ENCODE data around the gene AJAP1.

AJAP1 gene

DNA sequence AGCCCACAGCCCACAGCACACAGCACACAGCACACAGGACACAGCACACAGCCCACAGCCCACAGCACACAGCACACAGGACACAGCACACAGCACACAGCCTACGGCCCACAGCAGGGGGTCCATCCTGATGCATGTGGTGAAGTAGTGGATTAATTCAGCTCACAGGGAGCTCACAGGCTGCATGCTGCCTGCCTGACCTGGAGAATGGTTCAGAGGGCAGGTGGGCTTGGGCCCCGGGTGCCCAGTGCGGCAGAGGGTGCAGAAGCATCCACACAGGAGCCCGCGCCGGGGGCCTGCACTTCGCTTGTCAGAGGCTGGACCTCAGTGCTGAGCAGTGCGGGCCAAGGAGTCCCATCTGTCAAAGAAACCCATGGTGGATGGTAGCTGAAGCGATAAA is 21.1 kb upstream of the AJAP1 start:
- no peak for FAIRE-seq

DNA sequence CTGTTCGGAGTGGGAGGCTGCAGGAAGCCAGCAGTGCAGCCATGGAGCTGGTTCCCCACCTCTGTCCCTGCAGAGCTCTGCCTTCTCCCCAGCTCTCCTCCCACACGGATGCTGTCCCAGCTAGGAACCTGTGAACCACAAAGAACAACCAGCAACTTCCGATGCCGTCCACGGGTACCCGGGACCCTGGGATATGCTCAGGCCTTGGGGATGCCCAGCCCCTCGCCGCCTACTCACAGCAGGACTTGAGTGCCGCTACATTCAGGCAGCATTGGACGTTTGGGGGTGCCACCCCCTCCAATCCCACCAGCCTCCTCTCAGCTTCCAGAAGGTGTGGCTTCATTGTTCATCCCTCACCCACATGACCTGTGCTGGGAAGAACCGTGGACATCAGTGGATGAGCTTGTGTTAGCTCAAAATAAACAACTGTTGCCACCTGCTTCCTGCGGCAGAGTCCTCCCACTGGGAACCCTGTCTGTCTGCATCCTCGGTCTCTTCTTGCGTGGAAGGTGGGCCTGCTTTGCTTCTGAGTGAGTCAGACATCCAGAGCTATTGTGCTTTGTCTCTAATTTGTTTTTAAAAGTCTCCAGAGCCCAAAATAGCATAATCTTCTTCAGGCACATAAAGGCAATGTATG is 20.1 kb upstream of the AJAP1 start:
- FAIRE-seq = no peak

DNA sequence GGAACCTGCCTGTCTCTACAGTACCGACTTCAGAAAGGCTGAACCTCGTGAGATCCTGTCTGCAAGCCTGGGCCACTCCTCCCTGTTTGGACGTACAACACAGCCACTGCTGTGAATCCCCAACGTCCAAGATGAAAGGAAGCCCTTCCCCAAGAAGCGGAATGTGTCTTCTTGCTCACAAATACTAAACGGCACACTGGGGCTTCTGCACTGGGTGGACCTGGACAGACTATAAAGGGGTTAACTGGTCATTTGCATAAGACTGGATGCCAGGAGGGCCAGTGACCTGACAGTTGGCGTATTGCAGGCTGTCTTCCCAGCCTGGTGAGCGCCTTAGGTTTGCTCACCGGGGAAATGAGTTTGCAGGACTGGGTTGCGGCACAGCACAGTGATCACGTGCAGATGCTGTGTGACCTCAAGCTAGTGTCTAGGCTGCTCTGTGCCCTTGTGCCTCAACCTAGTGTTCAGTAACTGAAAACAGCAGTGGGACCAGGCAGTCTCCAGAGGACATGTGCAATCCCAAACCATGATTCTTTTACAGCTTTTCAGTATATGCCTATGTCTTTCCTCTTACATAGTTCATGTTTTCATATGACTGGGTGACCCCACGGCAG is 19.5 kb upstream of the AJAP1 start:
- FAIRE-seq = no peak

DNA sequence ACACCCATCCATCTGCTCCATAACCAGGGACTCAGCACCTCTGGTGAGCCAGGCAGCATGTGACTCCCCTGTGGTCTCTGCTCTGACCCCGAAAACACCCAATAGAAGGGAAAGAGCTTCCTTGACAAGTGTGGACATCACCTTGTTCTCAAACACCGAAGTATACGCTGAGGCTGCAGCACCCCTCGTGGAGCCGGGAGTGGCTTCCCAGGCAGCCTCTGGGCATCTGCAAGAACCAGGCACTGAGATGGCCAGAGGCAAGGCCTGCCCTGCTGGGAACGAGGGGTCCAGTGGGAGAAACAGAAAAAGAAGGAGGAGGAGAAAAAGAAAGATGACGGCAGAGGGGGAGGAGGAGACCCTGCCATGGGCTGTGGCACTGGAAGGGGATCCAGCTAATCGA is 18.2 kb upstream of the AJAP1 start:
- no peak for FAIRE-seq

DNA sequence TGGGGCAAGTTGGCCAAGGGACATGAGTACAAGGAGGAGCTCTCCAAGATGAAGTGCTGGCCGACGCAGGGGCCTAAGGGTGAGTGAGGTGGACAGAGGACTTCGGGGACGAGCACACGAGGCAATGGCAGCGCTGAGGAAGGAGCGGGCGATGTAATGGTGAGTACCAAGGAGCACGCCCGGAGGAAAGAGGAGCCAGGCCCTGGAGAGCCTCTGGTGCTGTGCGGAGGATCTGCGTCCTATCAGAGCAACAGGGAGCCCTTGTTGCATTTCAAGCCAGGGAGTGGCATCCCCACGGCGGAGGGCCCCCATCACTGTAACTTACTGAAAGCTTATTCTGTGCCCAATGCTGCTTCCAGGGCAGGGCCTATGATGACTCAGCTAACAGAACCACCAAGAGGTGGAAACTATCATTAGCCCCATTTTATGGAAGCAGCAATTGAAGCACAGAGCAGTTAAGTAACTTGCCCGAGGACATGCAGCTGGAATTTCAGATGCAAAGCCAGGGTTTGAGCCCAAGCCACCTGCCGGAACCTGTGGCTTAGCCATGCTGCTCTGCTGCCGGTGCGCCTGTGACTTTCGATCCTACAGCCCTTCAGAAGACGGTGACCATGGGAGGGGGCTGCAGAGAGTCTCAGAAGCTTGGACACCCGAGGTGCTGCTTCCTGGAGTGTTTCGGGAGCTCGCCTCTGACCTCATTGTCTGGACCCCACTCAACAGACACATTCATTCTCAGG is 17.6 kb upstream of the AJAP1 start:
- FAIRE-seq = no peak

DNA sequence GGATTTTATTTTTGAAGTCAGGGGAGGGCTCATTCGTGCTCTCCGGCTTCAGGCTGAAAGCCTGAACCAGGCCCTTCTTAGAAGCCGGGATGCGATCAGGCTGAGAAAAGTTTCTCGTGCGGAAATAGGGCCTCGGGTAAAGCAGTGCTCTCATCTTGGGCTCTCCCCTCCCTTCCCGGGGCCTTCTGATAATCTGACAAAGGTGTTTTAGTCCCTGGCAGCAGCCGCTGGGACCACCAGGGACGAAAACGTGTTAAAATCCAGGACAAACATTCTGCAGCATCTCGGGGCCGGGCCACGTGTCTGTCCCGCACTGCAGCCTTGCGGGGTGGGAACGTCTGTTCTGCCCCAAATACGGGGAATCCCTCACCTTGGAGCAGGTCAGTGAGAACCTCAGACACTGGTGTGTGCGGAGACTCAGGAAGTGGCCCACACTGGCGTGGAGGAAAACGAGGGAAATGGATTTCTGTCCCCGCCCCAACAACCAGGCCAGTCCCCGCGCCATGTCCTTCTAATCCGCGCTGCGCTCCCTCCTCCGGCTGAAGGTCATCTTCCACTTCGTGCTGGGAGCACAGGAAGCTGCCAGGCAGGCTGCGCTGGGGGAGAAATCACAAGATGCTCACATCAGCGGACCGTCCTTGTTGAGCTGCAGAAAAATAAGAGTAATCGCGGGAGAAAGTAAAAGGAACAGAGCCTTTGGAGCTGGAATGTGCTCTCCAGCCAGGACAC is 16.6 kb upstream of the AJAP1 start:
- no peak for FAIRE-seq

DNA sequence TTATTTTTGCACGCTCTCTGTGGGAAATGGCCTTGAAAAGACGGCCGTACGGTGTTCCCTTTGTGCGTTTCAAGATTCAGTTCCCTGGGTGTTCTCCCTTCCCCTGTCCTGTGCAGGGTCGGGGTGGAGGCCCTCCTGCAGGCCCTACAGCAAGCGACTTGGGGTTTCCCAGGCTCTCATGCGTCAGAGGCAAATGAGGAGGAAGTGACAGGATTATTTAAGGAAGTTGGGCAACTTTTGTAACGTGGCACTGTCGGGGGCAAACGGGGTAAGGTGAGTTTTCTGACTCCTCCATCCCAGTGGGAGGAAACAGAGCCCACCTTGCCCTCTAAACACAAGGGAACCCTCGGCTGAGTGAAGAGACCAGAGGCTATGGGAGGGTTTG is 16.1 kb upstream of the AJAP1 start:
- FAIRE-seq = no peak

DNA sequence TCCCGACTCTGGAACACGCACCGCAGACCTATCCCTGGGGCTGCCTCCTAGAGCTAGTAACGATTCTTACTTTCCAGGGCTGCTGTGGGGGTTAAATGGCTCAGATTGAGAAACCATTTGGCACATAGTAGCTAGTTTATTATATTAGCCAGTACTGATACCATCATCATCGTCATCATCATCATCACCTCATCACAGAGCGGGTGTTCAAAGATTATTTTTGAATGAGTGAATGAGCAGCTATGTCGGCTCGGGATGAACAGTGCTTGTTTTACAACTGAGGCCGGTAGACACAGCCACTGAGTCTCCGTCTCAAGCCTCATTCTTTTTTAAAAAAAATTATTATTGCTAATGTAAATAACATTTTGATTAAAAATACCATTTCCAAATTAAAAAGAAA is 13.5 kb upstream of the AJAP1 start:
- FAIRE-seq = no peak

DNA sequence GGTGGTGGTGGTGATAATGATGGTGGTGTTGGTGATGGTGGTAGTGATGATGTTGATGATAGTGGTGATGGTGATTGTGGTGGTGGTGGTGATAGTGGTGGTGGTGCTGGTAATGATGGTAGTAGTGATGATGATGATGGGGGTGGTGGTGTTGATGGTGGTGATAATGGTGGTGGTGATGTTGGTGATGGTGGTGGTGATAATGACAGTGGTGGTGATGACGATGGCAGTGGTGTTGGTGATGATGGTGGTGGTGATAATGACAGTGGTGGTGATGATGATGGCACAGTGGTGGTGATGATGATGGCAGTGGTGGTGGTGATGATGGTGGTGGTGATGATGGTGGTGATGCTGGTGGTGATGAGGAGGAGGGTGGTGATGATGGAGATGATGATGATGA is 7.0 kb upstream of the AJAP1 start:
- no peak for FAIRE-seq

DNA sequence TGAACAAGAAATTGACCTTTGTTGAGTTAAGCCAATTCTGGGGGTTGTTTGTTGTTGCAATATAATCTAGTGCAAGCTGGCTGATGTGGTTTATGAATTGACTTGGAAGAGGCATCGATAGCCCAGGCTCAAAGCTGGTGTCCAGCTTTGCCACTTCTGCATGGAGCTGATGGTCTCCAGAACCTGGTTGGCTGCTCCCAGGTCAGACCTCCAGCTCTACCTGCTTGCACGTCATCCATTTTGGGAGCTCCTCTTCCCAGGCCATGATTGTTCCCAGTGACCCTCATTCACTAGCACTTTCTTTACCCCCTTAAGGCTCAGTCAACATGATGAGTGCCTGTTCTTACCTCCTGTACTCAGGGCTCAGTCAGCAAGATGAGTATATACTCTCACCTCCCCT is 5.8 kb upstream of the AJAP1 start:
- no peak for FAIRE-seq

DNA sequence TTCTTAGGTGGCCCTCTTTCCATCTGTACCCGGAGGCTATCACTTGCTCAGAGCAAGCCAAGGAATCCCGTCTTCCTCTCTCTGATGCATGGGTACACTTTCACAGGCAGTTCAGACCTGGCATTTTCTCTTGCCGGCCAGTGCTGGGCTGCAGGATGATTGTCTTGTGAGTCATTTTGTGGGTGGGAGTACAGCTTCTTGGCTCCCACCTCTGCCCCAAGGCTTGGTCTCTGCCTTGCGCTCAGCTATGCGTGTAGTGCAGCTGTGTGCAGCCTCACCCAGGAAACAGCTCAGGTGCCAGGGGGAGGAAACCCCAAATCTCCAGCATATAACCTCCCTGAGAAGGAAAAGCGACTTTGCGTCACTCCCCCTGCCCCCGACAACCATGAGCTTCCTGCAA is 3.9 kb upstream of the AJAP1 start:
- FAIRE-seq = no peak

DNA sequence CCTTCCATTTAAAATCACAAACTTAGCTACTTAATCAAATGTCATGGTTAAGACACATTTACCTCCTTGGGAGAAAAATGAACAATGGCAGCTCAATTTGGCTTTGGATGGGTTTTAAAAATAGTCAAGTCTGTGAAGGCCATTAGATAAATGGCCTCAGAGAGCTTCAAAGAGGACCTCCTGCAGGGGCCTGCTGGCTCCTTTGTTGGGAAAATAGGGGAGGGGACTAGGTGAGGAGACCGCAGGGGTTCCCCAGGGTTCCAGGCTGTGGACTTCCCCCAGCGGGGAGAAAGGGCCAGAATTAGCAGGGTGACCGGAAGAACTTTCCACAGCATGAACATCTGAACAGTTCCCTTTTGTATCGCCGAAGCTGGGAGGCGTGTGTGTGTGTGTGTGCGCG is 3.4 kb upstream of the AJAP1 start:
- FAIRE-seq = no peak

DNA sequence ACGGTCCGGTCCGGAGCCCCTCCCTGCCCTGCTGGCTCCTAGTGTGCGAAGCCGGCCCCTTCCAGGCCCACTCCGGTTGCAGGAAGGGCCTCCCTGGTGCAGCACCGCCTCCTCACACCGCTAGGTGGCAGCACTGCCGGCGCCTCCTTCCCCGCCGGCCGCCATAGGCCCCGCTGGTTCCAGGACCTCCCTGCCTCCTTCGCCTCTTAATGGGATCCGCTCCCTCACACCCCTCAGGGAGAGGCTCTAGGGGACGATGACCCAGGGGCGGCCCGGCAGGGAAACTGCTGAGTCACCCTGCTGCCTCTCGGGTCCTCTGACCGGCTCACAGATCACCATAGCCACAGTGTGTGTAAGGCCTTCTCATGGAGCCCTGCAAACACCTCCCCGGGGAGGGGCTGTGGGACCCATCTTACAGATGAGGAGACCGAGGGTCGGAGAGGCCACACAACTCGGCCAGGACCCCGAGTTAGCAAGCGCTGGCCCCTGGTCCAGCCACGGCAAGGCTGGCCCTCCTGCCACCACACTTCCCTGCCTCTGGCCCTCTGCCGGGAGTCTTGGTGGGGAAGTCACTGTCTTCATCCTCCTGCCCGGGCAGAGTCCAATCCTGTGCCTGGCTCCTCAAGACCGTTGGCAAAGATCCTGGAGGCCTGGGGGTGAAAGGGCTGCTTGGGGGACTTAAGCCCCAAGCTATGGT is 1.6 kb upstream of the AJAP1 start:
- no peak for FAIRE-seq

DNA sequence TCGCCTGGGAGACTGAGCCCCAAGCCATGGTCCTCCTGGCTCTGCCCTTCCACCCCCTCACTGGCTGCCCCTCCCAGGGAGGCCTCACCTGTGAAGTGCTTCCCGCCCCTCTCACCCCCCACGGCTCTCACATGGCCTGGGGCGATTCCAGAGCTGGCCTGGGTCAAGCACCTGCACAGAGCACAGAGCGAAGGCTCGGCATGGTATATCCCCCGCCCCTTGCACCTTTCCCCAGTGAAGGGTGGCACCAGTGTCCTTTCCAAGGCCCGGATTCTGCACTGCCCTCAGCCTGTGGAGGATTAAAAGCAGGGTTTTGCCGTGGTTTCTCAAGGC is 1.1 kb upstream of the AJAP1 start:
- no peak for FAIRE-seq

DNA sequence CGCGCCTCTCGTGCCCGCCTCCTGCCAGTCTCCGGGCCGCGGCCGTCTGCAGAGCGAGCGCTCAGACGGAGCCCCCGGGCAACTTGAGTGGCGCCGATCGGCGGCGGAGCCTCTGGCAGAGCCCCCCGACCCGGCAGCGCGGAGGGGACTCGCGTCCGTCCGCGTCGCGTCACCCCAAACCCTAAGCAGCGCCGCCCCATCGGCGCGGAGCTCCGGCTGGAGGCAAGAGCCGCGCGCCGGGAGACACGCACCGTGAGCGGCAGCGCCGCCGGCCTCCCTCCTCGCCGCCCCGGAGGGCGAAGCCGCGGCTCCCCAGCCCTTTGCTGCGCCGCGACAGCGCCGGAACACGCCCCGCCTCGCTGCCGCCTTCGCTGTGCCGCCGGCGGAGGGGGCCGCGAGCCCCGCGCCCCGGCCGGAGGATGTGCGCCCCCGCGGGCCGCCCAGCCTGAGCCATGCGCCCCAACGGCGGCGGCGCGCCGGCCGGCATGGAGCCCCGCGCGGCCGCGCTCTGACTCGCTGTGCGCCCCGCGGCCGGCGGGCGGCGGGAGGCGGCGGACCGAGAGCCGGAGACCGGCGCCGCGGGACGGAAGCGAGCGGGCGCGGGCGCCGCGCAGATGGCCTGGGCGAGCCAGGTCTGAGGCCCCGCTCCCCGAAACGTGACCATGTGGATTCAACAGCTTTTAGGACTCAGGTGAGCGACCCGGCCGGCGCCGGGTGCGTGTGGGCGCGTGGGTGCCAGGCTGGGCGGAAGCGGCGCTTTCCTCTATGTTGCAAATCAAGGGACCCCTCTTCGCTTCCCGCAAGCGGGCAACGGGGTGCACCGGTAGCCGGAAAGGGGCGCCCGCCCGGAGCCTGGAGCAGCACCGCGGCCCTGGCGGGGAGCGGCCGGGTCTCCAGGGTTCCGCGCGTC is 610 bp downstream of the AJAP1 start:
- no peak for FAIRE-seq

DNA sequence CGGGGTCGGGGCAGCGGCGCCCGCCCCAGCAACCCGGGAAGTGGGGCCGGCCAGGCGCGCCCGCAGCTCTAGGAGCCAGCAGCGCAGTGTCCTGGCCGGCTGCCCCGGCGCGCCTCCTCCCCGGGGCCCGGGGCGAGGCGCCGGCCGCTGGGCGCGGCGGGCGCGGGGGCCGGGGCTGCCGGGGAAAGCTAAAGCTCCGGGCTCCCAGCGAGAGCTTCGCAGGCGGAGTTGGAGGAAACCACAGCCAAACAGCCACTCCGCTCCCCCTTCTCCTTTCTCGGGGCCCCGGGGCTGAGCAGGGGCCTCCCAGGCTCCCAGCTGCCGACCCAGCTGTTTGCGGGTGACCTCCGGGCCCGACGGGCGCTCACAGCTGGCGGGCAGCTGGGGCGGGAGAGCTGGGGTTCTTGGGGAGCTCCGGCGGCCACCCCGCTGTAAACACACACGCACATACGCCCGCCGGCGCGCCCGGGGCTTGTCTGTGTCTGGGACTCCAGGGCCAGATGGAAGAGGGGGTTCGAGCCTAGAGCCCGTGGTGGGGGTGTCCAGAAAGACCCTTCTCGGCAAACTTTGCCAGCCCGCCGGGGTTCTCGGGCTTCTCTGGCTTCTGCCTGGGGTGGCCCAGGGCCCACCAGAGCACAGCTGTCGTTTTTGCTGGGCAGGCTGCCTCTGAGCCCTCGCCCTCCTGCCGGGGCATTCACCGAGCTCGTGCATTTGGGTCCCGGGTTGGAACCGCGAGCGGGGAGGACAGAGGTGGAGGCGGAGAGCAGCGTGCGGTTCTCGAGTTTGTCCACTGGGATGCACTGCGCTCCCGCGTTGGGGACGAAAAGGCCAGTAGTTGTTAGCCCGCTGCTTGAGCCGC is 1.5 kb downstream of the AJAP1 start:
- FAIRE-seq = no peak

DNA sequence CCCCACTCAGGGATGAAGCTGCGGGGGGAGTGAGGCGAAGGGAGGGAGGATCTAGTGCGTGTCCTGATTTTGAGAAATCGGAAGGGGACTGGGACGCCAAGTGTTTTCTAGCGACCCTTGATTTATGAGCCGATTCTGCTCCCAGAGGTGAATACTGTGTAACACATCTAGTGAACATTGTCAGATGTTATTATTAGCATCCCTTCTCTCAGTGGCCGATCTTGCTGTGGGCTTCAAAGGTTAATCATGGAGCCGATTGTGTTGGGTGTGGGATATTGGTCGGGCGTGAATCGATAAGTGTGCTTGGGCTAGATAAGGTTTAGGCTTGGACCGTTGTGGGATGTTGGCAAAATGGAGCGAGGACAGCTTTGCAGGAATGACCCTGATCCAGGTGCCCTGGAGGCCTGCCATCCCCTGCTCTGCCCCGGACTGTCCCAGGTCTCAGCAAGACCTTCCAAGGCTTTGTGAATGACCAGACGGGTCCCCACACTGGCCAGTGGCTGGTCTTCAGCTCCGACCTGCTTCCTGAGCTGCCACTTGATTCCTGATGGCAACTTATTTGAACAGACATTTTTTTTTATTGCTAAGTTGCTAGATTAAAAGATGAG is 2.2 kb downstream of the AJAP1 start:
- FAIRE-seq = no peak

DNA sequence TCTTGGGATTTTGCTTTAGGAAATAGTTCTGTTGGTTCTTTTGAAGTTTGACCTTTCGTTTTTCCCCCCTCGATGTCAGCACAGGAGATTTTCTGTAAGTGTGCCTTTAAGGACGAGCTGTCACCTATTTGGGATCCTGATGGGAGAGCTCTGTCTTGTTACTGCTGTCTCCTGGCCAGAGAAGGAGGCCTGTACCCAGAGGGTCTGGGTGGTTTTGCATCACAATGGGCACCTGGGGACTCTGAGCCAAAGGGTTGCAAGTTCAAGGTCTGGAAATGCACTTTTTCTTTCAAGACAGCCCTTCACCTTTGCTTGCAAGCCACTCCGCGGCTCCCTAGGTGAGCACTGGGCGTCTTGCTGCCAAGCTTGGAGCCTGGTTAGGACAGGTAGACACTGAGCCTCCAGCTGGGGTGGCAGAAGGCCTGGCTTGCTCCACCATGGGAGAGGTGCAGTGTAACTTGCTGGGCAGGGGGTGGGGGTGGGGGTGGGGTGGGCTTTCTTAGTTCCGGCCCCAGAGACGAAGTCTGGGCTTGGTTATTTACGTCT is 2.9 kb downstream of the AJAP1 start:
- FAIRE-seq = no peak

DNA sequence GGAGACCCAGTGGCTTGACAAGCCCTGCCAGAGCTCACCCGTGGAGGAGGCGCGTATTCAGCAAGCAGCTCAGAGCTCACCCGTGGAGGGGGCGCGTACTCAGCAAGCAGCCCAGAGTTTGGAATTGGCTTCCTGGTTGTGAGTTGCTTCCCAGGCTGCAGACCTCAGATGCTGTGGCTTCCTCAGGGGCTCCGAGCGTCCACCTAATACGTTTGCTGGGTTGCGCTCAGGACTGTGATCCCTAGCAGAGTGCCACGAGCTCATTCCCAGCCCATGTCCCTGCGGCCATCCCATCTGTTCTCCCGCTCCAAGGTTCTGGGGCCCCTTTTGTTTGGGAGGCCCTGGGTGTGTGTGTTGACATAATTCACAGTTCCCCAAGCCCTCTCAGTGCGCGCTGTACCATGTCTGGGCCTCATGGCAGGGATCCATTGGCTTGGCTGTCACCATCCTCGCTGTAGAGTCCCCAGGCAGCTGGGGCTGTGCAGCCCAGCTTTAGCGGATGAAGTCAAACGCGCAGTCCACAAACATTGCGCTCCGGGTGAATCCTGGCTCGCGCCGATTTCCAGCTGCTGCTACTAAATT is 3.6 kb downstream of the AJAP1 start:
- FAIRE-seq = no peak

Data from A204.1 (cell line).